K562 (cell line): ENCODE results near the gene AHNAK. TPM values are rescaled to one million over a fixed set of nuclear protein-coding genes. Genes with fewer than 3 reads are reported as not detected.

ENCODE experiments used
- CHAMP1 ChIP-seq: fragments of 450-650 bp; IDR thresholded peaks from 2 replicates; pipeline ENCODE4 v1.6.1; 2016; ENCODE audit warnings: mild to moderate bottlenecking
- GMEB1 ChIP-seq: fragments of 250-450 bp; sonication (Bioruptor Pico); IDR thresholded peaks from 2 replicates; pipeline ENCODE4 v1.4.0; 2020; ENCODE audit warnings: mild to moderate bottlenecking
- KDM2B ChIP-seq: fragments of 250-450 bp; sonication (Bioruptor Pico); IDR thresholded peaks from 2 replicates; pipeline ENCODE4 v1.8.0; 2021; ENCODE audit warnings: mild to moderate bottlenecking, moderate library complexity
- L3MBTL2 ChIP-seq: fragments of 450-650 bp; IDR thresholded peaks from 2 replicates; pipeline ENCODE4 v1.6.1; 2016; ENCODE audit warnings: mild to moderate bottlenecking, moderate library complexity
- NBN ChIP-seq: fragments of 450-650 bp; IDR thresholded peaks from 2 replicates; pipeline ENCODE4 v1.6.1; 2016; ENCODE audit warnings: low read depth, mild to moderate bottlenecking
- PATZ1 ChIP-seq: fragments of 250-450 bp; sonication (Bioruptor Pico); IDR thresholded peaks from 2 replicates; pipeline ENCODE4 v1.5.0; 2020; ENCODE audit warnings: mild to moderate bottlenecking, borderline replicate concordance
- POLR2AphosphoS5 ChIP-seq: IDR thresholded peaks from 2 replicates; pipeline ENCODE4 v1.6.1; 2011; ENCODE audit warnings: mild to moderate bottlenecking, low read depth, low read length, moderate library complexity; ENCODE audit not compliant: control insufficient read depth, insufficient read depth
- REST ChIP-seq, 2 experiments: fragments of 450-650 bp; formaldehyde crosslinking in 1 of 2; IDR thresholded peaks; 2 replicates each; pipeline versions ENCODE4 v1.4.0 to v1.6.1; 2014 to 2020; ENCODE audit warnings: mild to moderate bottlenecking in 2 of 2, borderline replicate concordance in 1 of 2, low read depth in 1 of 2
- TOE1 ChIP-seq, 2 experiments: fragments of 450-650 bp in 1 of 2; sonication (generic) in 1 of 2; formaldehyde crosslinking in 1 of 2; IDR thresholded peaks; 2 replicates each; pipeline versions ENCODE4 v1.7.1 to v1.8.0; 2016 to 2022; ENCODE audit warnings: borderline replicate concordance in 2 of 2, mild to moderate bottlenecking in 2 of 2, antibody characterized with exemption in 1 of 2, inconsistent platforms in 1 of 2, low read depth in 1 of 2, missing genetic modification reagents in 1 of 2, moderate library complexity in 1 of 2
- U2AF1 ChIP-seq: fragments of 200-400 bp; formaldehyde crosslinking; optimal IDR thresholded peaks from 2 replicates; pipeline ENCODE3; 2017; ENCODE audit warnings: mild to moderate bottlenecking, low read depth, low read length, moderate library complexity
- ZEB2 ChIP-seq: fragments of 450-650 bp; IDR thresholded peaks from 2 replicates; pipeline ENCODE4 v1.6.1; 2016
- polyA plus RNA-seq, 8 experiments: library from polyadenylated mRNA; depleted of rRNA in 4 of 8; stranded (reverse) in 5 of 8; unstranded in 3 of 8; fragments of >200 nt; fragmentation: Nextera tagmentation in 2 of 8; fragmentation: Illumina TruSeq in 1 of 8; extraction: Ambion mirVana in 2 of 8; extraction: Trizol in 1 of 8; gene quantifications; 2 replicates each; pipeline versions ENCODE4 v1.2.1 to v1.2.3, GENCODE V29; 2011 to 2014; ENCODE audit warnings: inconsistent platforms in 1 of 8, missing spikeins in 1 of 8
- total RNA-seq, 7 experiments: library from RNA; depleted of rRNA in 6 of 7; stranded (reverse); fragments of >200 nt in 6 of 7; fragmentation: Illumina TruSeq in 2 of 7; extraction: Trizol in 2 of 7; gene quantifications; 2 replicates each; pipeline versions ENCODE4 v1.2.1 to v1.2.3, GENCODE V29; 2011 to 2021; ENCODE audit warnings: low replicate concordance in 1 of 7

The AHNAK gene
- total and polyA plus RNA-seq, 9 of the 15 experiments (the other 6 are each of a cell fraction or from before 2014, with no cell fraction given) = 1.5 to 89.7 (median 45.0) TPM

- TF ChIP-seq REST (IDR thresholded peaks at IDR 0.05; ENCODE audit: borderline replicate concordance) = peak; percentile 93
- no peak for TF ChIP-seq REST (CRISPR knock-in tag; IDR thresholded peaks at IDR 0.05; ENCODE audit: low read depth)
- peak; percentile 46; the same call in 1 of the 2 replicates for TF ChIP-seq POLR2AphosphoS5
- TF ChIP-seq CHAMP1 = no peak
- TF ChIP-seq TOE1 (IDR thresholded peaks at IDR 0.05; ENCODE audit: borderline replicate concordance) = no peak
- TF ChIP-seq TOE1 (CRISPR knock-in tag; IDR thresholded peaks at IDR 0.05; ENCODE audit: borderline replicate concordance, low read depth) = no peak
- peak; percentile 51 for TF ChIP-seq L3MBTL2
- no peak for TF ChIP-seq KDM2B (CRISPR knock-in tag)
- TF ChIP-seq PATZ1 (CRISPR knock-in tag) = no peak
- TF ChIP-seq U2AF1 = no peak
- TF ChIP-seq GMEB1 (CRISPR knock-in tag) = no peak
- peak; percentile 25; the same call in 1 of the 2 replicates for TF ChIP-seq NBN
- TF ChIP-seq ZEB2 = 0 out of 2 replicates have a peak, but pooled peaks have one; percentile 45
Observed at GRCh38 chr11:62560566-62561103, 14.0 kb upstream of the AHNAK start (continued).
